ENCODE measurements around the gene RARRES1. TPM values are rescaled to one million over a fixed set of nuclear protein-coding genes. Genes with fewer than 3 reads are reported as not detected.

RARRES1 gene
- total RNA-seq, 1 experiment from 2014 or later, result 1.3 TPM

DNA sequence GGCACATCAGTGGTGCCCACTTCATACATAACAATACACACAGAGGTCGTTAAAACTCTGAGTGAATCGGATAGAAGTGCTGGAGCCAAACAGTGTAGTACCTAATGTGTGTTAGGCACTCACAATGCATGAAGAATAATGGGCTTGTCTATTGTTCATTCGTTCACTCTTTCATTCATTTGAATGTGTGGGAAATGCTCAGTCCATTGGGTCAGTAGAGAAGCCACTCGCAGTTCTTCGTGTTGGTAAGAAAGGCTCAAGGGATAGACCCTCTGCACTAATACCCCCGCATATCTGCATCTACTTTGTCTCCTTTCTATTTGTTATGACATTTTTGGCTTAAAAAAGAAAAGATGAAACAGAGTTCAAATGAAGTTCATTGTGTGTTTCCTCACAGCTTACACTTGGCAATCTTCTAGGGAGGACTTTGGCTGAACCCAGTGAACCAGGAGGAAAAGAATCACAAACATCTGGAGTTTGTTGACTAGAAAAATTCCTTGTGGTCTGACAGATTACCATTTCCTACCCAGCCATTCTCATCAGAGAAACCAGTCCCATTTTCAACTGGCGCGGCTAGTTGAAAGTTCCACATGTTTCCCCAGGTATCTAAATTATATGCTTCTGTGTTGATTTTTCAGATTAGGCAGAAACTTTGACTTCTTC lies 36.8 kb upstream of the RARRES1 start:
- no peak overlapping the region for H3K4me3 ChIP-seq (ENCODE audit: low read depth in 2 of 2, low read length in 2 of 2)
- no peaks in the 10 kb centered on the region for H3K9me3 ChIP-seq (ENCODE audit: control insufficient read depth, insufficient read depth, low read depth, low read length)
- no peak for DNase-seq (ENCODE audit: low read depth, low spot score)
- H3K36me3 ChIP-seq (ENCODE audit: control insufficient read depth, insufficient read depth, low read length), result no peaks in the 10 kb centered on the region
- POLR2A ChIA-PET, result no interaction called here
- CTCF ChIA-PET, result no interaction called here
- peak; percentile 45 for ATAC-seq
- H3K27me3 ChIP-seq (ENCODE audit: control insufficient read depth, insufficient read depth, low read length), result no peaks in the 10 kb centered on the region
- in situ Hi-C loops (cut with HindIII; ENCODE audit: low pct_unique_long_range_greater_than_20kb, low sequenced_read_pairs), result no loop called here
- TF ChIP-seq POLR2AphosphoS5 (IDR thresholded peaks at IDR 0.05; ENCODE audit: low read depth, low read length) (peak; percentile 39; the same call in 1 of the 2 replicates), TCF7L2 (IDR thresholded peaks at IDR 0.05; ENCODE audit: low read depth, low read length) (peak; percentile 71), SIN3A (IDR thresholded peaks at IDR 0.05; ENCODE audit: borderline replicate concordance, insufficient read depth, low read depth, low read length) (no peak)
- peak overlapping the region; percentile 65 for H3K27ac ChIP-seq (ENCODE audit: low read length)
- H3K4me1 ChIP-seq (ENCODE audit: control insufficient read depth, insufficient read depth, low read length), result peaks cover 24% of the 10 kb centered on the region
- BruUV-seq (replicated peaks), result no TSS peak
- intact Hi-C loops (cut with micrococcal nuclease; ENCODE audit: unreplicated experiment), result no loop called here

DNA sequence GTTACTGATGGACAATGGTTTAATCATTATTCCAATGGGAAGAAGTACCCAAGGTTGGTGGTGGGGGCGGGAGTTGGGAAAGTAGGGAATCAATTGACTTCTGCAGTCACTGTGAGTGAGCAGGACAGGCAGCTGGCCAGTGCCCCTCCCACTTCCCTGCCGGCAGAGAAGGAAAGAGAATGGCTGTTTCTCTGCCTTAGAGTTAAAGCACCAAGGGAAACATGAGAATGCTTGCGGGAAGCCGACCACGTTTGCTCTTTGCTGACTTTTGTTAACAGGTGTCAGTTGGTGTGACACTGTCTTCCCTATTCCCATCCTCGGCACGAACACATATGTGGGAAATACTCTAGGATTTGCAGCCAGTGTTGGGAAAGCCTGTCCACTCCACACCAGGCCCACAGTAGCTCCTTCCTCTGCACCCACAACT lies 36.1 kb upstream of the RARRES1 start:
- in situ Hi-C loops (cut with HindIII; ENCODE audit: low pct_unique_long_range_greater_than_20kb, low sequenced_read_pairs) (no loop called here), intact Hi-C loops (cut with micrococcal nuclease; ENCODE audit: unreplicated experiment) (no loop called here)
- Histone ChIP-seq H3K4me3 (ENCODE audit: low read depth in 2 of 2, low read length in 2 of 2) (no peak overlapping the region), H3K27ac (ENCODE audit: low read length) (peak overlapping the region; percentile 53), H3K9me3 (ENCODE audit: control insufficient read depth, insufficient read depth, low read depth, low read length) (no peaks in the 10 kb centered on the region), H3K36me3 (ENCODE audit: control insufficient read depth, insufficient read depth, low read length) (no peaks in the 10 kb centered on the region), H3K4me1 (ENCODE audit: control insufficient read depth, insufficient read depth, low read length) (peaks cover 24% of the 10 kb centered on the region), H3K27me3 (ENCODE audit: control insufficient read depth, insufficient read depth, low read length) (no peaks in the 10 kb centered on the region)
- ChIA-PET CTCF (no interaction called here), POLR2A (no interaction called here)
- ATAC-seq (0 out of 2 replicates have a peak, but pooled peaks have one; percentile 12), DNase-seq (ENCODE audit: low read depth, low spot score) (no peak)
- no TSS peak for BruUV-seq (replicated peaks)
- TF ChIP-seq SIN3A (IDR thresholded peaks at IDR 0.05; ENCODE audit: borderline replicate concordance, insufficient read depth, low read depth, low read length), result no peak
- TF ChIP-seq, protein P1, sequence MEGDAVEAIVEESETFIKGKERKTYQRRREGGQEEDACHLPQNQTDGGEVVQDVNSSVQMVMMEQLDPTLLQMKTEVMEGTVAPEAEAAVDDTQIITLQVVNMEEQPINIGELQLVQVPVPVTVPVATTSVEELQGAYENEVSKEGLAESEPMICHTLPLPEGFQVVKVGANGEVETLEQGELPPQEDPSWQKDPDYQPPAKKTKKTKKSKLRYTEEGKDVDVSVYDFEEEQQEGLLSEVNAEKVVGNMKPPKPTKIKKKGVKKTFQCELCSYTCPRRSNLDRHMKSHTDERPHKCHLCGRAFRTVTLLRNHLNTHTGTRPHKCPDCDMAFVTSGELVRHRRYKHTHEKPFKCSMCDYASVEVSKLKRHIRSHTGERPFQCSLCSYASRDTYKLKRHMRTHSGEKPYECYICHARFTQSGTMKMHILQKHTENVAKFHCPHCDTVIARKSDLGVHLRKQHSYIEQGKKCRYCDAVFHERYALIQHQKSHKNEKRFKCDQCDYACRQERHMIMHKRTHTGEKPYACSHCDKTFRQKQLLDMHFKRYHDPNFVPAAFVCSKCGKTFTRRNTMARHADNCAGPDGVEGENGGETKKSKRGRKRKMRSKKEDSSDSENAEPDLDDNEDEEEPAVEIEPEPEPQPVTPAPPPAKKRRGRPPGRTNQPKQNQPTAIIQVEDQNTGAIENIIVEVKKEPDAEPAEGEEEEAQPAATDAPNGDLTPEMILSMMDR (IDR thresholded peaks at IDR 0.05), result no peak

DNA sequence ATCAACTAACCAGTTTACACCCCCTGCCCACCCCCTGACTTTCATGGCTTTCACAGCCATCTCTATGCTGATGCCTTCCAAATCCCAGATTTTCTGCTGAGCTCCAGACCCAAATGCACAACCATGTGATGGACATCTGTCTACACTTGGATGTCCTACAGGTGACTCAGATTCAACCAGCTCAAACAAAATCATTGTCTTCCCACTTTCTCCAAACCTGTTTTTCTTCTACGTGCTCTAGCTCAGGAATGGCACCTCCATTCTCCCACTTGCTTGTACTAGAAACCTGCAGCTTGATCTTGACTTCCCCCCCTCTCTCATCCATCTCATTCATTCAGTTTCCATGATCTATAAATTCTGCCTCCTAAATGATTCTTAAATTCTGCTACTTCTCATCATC lies 34.1 kb upstream of the RARRES1 start:
- H3K4me3 ChIP-seq (ENCODE audit: low read depth in 2 of 2, low read length in 2 of 2), result no peak overlapping the region
- in situ Hi-C loops (cut with HindIII; ENCODE audit: low pct_unique_long_range_greater_than_20kb, low sequenced_read_pairs), result no loop called here
- DNase-seq (ENCODE audit: low read depth, low spot score) (no peak), ATAC-seq (no peak)
- ChIA-PET CTCF (no interaction called here), POLR2A (no interaction called here)
- H3K27me3 ChIP-seq (ENCODE audit: control insufficient read depth, insufficient read depth, low read length), result no peaks in the 10 kb centered on the region
- peaks cover 20% of the 10 kb centered on the region for H3K4me1 ChIP-seq (ENCODE audit: control insufficient read depth, insufficient read depth, low read length)
- no peaks in the 10 kb centered on the region for H3K9me3 ChIP-seq (ENCODE audit: control insufficient read depth, insufficient read depth, low read depth, low read length)
- intact Hi-C loops (cut with micrococcal nuclease; ENCODE audit: unreplicated experiment), result no loop called here
- no peak overlapping the region for H3K27ac ChIP-seq (ENCODE audit: low read length)
- no TSS peak for BruUV-seq (replicated peaks)
- TF ChIP-seq POLR2AphosphoS5 (IDR thresholded peaks at IDR 0.05; ENCODE audit: low read depth, low read length), result no peak
- TF ChIP-seq TCF7L2 (IDR thresholded peaks at IDR 0.05; ENCODE audit: low read depth, low read length), result no peak
- no peak for TF ChIP-seq SIN3A (IDR thresholded peaks at IDR 0.05; ENCODE audit: borderline replicate concordance, insufficient read depth, low read depth, low read length)
- TF ChIP-seq, protein P1 (IDR thresholded peaks at IDR 0.05), result no peak
- no peaks in the 10 kb centered on the region for H3K36me3 ChIP-seq (ENCODE audit: control insufficient read depth, insufficient read depth, low read length)
